Central memory CD4-positive, alpha-beta T cell (primary cell): ENCODE data around the gene LSM4.
"Not testable (repeated sequence)": the region's sequence is repeated elsewhere in the genome, so short reads cannot be mapped to it uniquely, and the experiment has no call there.

ENCODE experiments used
- DNase-seq: peaks from one replicate; pipeline ENCODE4 v3.0.0; 2022

LSM4 gene

GRCh38 chr19:18340990-18341868, 18.4 kb upstream of the LSM4 start:
- peak; percentile 34 for DNase-seq

- DNase-seq: peak; percentile 34
Measured at GRCh38 chr19:18340190-18340989, 17.5 kb upstream of the LSM4 start, which contains the start of gene PGPEP1. TSS of gene PGPEP1 (plus strand) at chr19:18340598. CDS start at chr19:18340682, 84 bp downstream.

- no peak for DNase-seq
Measured at GRCh38 chr19:18339723-18340122, 16.8 kb upstream of the LSM4 start.

- DNase-seq: no peak
Measured at GRCh38 chr19:18338541-18338940, 15.7 kb upstream of the LSM4 start.

- no peak for DNase-seq
Measured at GRCh38 chr19:18336121-18336520, 13.2 kb upstream of the LSM4 start.

- no peak for DNase-seq
Measured at GRCh38 chr19:18333680-18334079, 10.8 kb upstream of the LSM4 start.

- DNase-seq: no peak
Measured at GRCh38 chr19:18332917-18333530, 10.1 kb upstream of the LSM4 start.

GRCh38 chr19:18330868-18331267, 8.0 kb upstream of the LSM4 start:
- no peak for DNase-seq

- no peak for DNase-seq
Measured at GRCh38 chr19:18329035-18329376, 6.1 kb upstream of the LSM4 start.

- peak; percentile 86 for DNase-seq
Measured at GRCh38 chr19:18328340-18329034, 5.6 kb upstream of the LSM4 start.

- no peak for DNase-seq
Measured at GRCh38 chr19:18326772-18327171, 3.9 kb upstream of the LSM4 start.

- DNase-seq: not testable (repeated sequence)
Measured at GRCh38 chr19:18324373-18324731, 1.5 kb upstream of the LSM4 start.

GRCh38 chr19:18322318-18322758, 538 bp downstream of the LSM4 start:
- no peak for DNase-seq

- DNase-seq: peak; percentile 19
Measured at GRCh38 chr19:18321734-18322102, 1.2 kb downstream of the LSM4 start.

- no peak for DNase-seq
Measured at GRCh38 chr19:18320865-18321733, 1.8 kb downstream of the LSM4 start.

- DNase-seq: no peak
Measured at GRCh38 chr19:18319591-18320135, 3.2 kb downstream of the LSM4 start.

- peak; percentile 55 for DNase-seq
Measured at GRCh38 chr19:18317961-18318800, 4.7 kb downstream of the LSM4 start.

GRCh38 chr19:18313398-18313797, 9.5 kb downstream of the LSM4 start:
- no peak for DNase-seq

- DNase-seq: no peak
Measured at GRCh38 chr19:18312092-18312534, 10.8 kb downstream of the LSM4 start.

- DNase-seq: no peak
Measured at GRCh38 chr19:18311502-18312091, 11.3 kb downstream of the LSM4 start.
